Skin epidermis (tissue), 12 donors: ENCODE measurements around the gene SLC22A14.

Experiments
- H3K27ac ChIP-seq, 21 experiments: fragments of 200-600 bp; sonication (generic) in 11 of 21; one replicate each; pipeline ENCODE4 v1.5.0; 2020; ENCODE audit warnings: mild to moderate bottlenecking in 3 of 21, inconsistent platforms in 2 of 21, moderate library complexity in 2 of 21
- H3K4me3 ChIP-seq, 7 experiments: fragments of 200-600 bp; sonication (generic) in 2 of 7; one replicate each; pipeline ENCODE4 v1.5.0; 2020; ENCODE audit warnings: inconsistent platforms in 2 of 7, mild to moderate bottlenecking in 2 of 7, moderate library complexity in 1 of 7

Gene SLC22A14

DNA sequence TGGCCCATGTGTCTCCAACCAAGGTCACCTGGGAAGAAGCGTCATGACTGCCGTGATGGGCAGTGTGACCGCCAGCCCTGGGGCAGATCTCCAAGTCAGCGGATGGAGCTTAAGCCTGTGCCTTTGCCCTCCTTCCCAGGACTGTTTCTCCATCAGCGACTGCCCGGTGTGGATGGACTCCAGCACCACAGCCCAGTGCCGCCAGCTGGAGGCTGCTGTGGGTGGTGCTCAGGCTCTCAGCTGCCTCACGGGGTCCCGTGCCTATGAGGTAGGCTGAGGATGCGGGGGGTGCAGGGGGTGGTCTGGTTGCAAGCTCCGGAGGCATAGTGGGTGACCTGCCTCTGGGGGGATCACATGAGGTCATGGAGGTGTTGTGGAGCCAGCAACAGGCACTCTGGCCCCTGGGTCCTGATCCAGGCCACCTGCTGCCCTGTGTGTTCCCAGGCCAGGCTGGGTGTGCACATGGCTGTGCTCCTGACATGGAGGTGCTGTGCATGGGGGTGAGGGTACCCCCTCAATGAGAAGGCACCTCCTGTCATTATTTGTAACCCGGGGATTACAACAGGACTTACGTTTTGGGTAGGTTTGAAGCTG, 83.5 kb downstream of the SLC22A14 start:
- no peak overlapping the region for H3K27ac ChIP-seq
- H3K4me3 ChIP-seq = no peak overlapping the region

DNA sequence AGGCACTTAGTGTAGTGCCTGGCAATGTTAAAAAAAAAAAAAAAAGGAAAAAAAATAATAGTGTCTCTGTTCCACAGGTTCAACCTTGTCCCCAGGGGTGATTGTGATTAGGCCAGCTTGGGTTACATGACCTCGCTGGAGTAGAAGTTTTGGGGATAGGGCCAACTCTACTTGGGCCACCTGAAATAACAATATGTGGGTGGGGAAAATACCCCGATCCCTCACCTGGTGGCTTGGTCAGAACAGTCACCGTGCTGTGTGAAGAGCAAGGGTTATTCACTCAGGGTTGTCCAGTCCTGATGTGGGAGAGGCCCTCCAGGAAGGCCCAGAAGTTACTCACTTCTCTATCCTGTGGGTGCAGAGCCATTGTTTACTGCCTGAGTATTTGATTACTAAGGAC, 84.0 kb downstream of the SLC22A14 start:
- H3K4me3 ChIP-seq = no peak overlapping the region
- no peak overlapping the region for H3K27ac ChIP-seq

- Histone ChIP-seq H3K4me3 (no peak overlapping the region), H3K27ac (no peak overlapping the region)
Measured at GRCh38 chr3:38367779-38368178, 85.7 kb downstream of the SLC22A14 start.
